GM19438 (cell line): ENCODE measurements around the gene TPCN1.

ENCODE experiments used
- ATAC-seq: cut with Tn5 transposase; IDR thresholded peaks from one replicate; pipeline ENCODE4 v1.9.1; 2021; ENCODE audit warnings: low read depth; ENCODE audit not compliant: unreplicated experiment

Gene TPCN1

GRCh38 chr12:113257564-113257963 is 36.3 kb downstream of the TPCN1 start:
- no peak for ATAC-seq

DNA sequence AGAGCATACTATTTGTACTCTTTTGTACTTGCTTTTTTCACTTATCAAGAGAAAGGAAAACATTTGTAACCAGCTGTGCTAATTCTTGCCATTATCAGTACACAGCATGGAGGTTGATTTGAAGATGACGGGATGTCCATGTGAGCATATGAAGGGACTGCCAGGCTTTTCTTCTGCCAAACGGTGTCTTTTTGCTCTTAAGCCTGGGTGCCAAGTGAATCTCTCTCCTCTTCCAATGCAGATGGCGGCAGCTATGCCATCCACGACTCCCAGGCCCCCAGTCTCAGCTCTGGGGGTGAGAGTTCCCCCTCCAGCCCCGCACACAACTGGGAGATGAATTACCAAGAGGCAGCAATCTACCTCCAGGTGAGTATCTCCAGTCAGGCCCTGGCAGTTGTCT is 38.9 kb downstream of the TPCN1 start:
- no peak for ATAC-seq

GRCh38 chr12:113260636-113261300 is 39.5 kb downstream of the TPCN1 start:
- no peak for ATAC-seq

DNA sequence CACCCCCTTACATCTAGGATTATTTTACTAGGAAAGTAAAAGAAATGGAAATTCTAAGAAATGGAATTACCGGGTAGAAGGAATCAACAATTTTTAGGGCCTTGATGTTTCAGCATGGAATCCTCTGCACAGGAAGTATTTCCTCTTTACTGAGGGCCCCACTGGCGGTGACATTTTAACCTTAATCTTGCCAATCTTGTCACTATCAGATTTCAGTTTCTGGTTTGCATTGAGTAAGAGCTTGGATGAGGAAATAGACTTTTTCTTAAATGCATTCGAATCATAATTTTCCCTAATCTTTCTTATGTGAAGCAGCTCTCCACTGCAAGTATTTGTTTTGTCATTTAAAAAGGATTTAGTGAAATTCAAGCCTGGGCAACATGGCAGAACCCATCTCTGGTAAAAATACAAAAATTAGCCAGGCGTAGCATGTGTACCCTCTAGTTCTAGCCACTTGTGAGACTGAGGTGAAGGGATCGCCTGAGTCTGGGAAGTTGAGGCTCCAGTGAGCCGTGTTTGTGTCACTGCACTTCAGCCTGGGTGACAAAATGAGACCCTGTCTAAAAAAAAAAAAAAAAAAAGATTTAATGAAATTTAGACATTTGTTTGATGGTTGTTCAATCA is 40.7 kb downstream of the TPCN1 start:
- no peak for ATAC-seq

DNA sequence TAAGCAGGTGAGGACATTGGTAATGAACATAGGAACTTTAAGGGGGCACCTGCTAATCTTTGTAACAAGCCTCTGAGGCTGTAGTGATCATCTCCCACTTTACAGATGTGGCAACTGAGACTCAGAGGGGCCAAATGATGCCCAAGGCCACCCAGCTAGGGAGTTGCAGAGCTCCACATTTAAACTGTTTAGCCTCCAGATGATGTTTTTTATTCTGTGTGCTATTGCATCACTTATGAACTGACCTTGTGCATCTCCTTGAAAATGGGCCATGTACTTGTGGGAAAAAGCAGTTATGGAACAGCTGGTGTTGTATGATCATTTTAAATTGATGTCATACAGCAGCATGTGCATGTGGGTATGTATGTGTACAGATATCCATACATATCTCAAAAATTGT is 41.4 kb downstream of the TPCN1 start:
- ATAC-seq = no peak

DNA sequence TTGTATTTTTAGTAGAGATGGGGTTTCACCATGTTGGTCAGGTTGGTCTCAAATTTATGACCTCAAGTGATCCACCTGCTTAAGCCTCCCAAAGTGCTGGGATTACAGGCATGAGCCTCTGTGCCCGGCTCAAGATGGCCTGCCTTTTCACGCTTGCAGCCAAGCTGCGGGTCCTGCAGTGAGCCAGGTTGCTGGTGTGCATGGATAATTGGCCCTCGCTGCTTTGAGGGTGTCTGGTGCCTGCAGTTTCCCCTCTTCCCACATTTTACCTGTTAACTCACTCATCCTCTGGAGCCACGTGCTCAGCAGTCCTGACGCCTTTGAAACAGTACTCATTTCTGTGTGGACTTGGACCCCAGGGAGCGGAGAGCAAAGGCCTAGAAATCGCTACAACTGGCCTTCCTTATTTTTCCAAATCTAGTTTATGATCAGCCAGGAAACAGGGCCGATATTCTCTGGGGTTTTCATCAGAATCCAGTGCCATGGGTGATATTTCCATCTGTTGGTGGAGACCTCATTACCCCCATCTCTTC is 42.2 kb downstream of the TPCN1 start:
- no peak for ATAC-seq

DNA sequence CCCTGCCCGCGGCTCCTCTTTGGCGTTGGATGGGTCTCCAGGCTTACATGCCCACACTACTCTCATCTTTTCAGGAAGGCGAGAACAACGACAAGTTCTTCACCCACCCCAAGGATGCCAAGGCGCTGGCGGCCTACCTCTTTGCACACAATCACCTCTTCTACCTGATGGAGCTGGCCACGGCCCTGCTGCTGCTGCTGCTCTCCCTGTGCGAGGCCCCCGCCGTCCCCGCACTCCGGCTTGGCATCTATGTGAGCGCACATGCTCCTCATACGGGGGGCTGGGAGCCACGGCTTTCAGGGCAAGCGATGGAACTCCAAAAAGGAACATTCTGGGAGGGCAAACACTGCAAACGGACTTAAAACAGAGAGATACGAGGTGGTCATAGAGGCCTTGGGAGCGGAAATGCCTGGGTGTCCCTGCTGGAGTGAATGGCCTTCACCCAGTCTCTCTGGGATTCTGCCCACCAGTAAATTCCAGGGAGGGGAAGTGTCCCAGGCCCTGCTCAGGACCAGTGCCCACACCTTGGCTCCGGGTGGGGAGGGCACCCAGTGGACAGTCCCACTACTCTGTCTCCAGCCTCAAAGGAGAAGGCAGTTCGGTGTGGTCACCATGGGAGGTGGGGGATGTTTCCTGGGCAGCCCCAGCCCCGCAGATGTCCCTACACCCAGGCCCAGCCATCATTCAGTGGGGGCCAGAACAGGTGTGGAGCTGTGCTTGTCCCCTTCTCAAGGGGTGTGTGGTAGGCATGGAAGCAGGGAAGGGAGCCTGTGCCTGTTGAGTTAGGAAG is 45.0 kb downstream of the TPCN1 start:
- no peak for ATAC-seq

DNA sequence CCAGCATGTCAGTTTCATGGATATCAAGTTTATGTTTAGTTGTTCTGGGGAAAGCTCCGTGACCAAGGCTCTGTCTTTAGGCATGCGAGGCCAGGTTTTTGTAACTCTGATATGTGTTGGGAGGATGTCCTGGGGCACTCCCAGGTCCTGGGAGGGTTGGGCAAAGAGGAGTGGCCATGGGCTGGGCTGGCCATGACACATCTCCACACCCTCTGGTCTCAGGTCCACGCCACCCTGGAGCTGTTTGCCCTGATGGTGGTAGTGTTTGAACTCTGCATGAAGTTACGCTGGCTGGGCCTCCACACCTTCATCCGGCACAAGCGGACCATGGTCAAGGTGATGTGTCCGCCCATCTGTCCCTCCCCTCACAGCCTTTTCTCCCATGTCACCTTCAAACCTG is 46.4 kb downstream of the TPCN1 start:
- ATAC-seq = no peak

- ATAC-seq = no peak
Measured at GRCh38 chr12:113268136-113268535, 46.9 kb downstream of the TPCN1 start.

- no peak for ATAC-seq
Measured at GRCh38 chr12:113268621-113269020, 47.4 kb downstream of the TPCN1 start.

GRCh38 chr12:113269257-113269943 is 48.1 kb downstream of the TPCN1 start:
- ATAC-seq = no peak

DNA sequence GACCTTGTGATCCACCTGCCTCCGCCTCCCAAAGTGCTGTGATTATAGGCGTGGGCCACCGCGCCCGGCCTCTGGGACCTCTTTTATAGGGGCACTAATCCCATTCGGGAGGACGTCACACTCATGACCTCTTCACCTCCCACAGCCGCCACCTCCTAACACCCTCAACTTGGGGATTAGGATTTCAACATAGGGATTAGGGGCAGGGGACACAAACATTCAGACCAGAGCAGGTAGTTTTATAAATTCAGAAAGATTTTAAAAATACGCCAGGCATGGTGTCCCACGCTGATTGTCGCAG is 49.4 kb downstream of the TPCN1 start:
- no peak for ATAC-seq

GRCh38 chr12:113271466-113271852 is 50.2 kb downstream of the TPCN1 start:
- ATAC-seq = no peak

- no peak for ATAC-seq
Measured at GRCh38 chr12:113271853-113272561, 50.7 kb downstream of the TPCN1 start.

DNA sequence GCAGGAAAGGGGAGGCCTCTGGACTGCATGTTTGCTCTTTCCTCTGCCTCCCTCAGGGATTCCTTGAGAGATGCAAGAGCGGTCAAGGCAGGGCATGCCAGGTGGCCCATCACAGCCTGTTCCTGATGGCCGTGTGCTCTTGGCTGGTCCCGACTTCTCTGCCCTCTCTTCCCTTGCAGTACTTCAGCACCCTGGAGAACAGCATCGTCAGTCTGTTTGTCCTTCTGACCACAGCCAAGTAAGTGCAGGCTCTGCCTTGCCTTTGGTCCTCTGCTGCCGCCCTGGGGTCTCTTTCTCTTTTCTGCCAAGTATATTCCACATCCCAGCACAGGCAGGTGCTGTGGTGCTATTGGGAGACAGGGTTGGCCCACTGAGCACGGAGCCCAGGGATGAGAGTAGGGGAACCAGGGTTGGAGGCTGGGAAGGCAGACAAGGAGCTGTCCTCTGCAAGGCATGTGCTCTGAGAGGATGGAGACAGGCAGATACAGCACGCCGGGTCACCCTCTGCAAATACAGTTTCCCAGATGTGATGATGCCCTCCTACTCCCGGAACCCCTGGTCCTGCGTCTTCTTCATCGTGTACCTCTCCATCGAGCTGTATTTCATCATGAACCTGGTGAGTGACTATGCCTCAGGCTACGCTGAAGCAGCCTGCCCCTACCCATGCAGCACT is 51.9 kb downstream of the TPCN1 start:
- no peak for ATAC-seq

- no peak for ATAC-seq
Measured at GRCh38 chr12:113274848-113275247, 53.6 kb downstream of the TPCN1 start.

DNA sequence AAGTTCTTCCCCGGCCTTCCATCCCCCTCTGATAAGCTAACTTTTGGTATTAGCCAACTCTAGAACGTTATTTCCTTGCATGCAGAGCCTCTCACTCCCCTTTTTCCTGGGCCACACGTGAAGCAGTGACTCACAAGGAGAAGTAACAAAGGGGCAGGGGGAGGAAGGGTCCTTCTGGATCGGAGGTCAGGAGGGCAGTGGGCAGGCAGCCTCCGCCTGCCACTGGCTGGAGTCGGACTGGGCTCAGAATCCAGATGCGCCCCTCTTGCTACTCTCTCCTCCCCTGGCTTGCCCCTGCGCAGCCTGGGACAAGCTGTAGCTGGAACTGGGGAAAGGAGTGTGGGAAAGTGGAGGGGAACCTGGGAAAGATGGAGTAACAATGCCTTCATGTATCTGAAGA is 55.0 kb downstream of the TPCN1 start:
- ATAC-seq = no peak

- no peak for ATAC-seq
Measured at GRCh38 chr12:113276946-113277500, 55.8 kb downstream of the TPCN1 start.

- no peak for ATAC-seq
Measured at GRCh38 chr12:113277511-113277910, 56.2 kb downstream of the TPCN1 start.

DNA sequence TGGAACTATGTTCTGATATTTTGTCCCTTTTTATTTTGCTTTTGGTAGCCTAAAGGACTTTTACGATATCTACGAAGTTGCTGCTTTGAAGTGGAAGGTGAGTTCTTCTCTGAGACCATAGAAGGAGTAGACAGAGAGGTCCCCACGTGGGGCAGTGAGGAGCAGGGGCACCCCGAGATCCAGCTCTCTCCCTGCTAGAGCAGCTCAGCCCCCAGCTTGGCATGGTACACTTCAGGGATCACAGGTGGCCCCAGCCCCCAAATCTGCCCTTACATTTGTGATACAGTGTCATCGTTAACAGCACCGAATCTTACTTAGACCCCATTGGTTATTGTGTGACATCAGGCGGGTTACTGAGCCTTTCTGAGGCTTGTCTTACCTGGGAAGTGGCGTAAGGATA is 56.9 kb downstream of the TPCN1 start:
- ATAC-seq = no peak
